Progenitor cell of endocrine pancreas (in vitro differentiated cells): ENCODE results near the gene RSRC1. TPM values are rescaled to one million over a fixed set of nuclear protein-coding genes. Genes with fewer than 3 reads are reported as not detected.

Source experiments
- DNase-seq: peaks from one replicate; pipeline ENCODE4 v3.0.0; 2021; ENCODE audit warnings: low spot score; ENCODE audit not compliant: unreplicated experiment
- H3K27ac Mint-ChIP-seq: 2 replicates; pipeline ENCODE4 v1.8.0; 2021; ENCODE audit warnings: mild to moderate bottlenecking, moderate library complexity, mixed read lengths
- H3K27me3 Mint-ChIP-seq: 2 replicates; pipeline ENCODE4 v1.8.0; 2021; ENCODE audit warnings: mixed read lengths
- H3K36me3 Mint-ChIP-seq: 2 replicates; pipeline ENCODE4 v1.8.0; 2022; ENCODE audit warnings: mixed read lengths; ENCODE audit not compliant: insufficient read depth
- H3K4me1 Mint-ChIP-seq: 2 replicates; pipeline ENCODE4 v1.8.0; 2021; ENCODE audit warnings: low read depth, mixed read lengths
- H3K4me3 Mint-ChIP-seq: 2 replicates; pipeline ENCODE4 v1.8.0; 2021; ENCODE audit warnings: low read depth, mild to moderate bottlenecking, moderate library complexity, mixed read lengths
- H3K9me3 Mint-ChIP-seq: 2 replicates; pipeline ENCODE4 v1.8.0; 2021; ENCODE audit warnings: low read depth, mixed read lengths
- CTCF ChIP-seq: fragments of 200-600 bp; sonication (generic); IDR thresholded peaks from one replicate; pipeline ENCODE4 v1.5.0; 2021; ENCODE audit warnings: antibody characterized with exemption, mild to moderate bottlenecking; ENCODE audit not compliant: unreplicated experiment
- total RNA-seq: library from RNA; stranded (reverse); gene quantifications from 2 replicates; pipeline ENCODE4 v1.2.1, GENCODE V29; 2021

The RSRC1 gene
- total RNA-seq, 1 donor from 2014 or later: 50.6 TPM

DNA sequence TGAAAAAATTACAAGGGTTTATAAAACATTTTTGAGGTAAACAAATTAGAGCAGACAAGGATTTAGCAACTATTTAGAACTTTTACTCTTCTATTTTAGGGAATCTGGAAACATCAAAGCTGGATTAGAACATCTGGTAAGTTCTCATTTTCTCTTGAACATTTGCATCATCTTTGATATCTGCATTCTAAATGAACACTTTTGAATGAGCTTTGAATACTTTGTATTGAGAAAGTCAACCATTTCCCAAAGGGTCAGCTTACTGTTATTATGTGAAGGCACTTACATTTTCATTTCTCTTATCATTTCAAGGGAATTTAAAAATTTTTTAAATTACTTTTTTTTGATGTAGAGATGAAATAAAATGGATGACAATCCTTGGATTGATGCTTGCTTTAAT lies 188.1 kb downstream of the RSRC1 start:
- Mint-ChIP-seq H3K4me3 (no peak overlapping the region), H3K27me3 (no peaks in the 10 kb centered on the region), H3K9me3 (no peaks in the 10 kb centered on the region), H3K36me3 (no peaks in the 10 kb centered on the region), H3K4me1 (no peaks in the 10 kb centered on the region), H3K27ac (no peak overlapping the region)
- DNase-seq: no peak
- TF ChIP-seq CTCF: no peak

DNA sequence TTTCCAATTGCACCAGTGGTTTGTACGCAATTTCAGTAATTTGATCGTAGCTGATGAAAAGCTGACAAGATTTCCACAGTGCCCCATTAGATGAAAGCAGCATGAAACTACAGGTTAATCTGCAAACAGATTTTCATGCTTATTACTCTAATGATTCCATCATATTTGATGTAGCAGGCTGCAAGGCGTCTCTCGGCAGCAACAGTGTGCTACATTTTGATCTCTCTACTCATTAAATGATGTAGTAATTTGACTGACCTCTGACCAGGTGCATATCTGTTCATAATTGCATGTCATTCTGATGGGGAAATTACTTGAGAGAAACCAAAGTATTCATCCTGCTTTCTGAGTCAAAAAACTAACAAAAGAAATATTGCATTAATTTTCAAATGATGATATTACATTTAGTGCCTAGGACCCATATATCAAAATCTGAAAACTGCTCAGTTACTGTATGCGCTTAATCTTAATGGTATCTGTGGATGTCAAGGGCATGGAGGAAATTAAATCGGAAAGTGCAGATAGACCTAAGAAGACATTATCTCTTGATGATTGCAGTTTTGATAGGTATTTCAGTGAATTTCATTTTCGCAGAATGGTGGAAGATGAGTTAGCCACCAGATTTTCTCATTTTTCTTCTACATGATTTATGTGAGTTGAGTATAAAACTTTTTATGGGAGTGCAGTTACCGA lies 198.5 kb downstream of the RSRC1 start:
- no peaks in the 10 kb centered on the region for H3K27me3 Mint-ChIP-seq
- DNase-seq: no peak
- H3K9me3 Mint-ChIP-seq: no peaks in the 10 kb centered on the region
- no peak for TF ChIP-seq CTCF
- no peak overlapping the region for H3K4me3 Mint-ChIP-seq
- H3K4me1 Mint-ChIP-seq: no peaks in the 10 kb centered on the region
- H3K27ac Mint-ChIP-seq: no peak overlapping the region
- H3K36me3 Mint-ChIP-seq: no peaks in the 10 kb centered on the region

GRCh38 chr3:158312560-158313141 lies 202.8 kb downstream of the RSRC1 start:
- H3K9me3 Mint-ChIP-seq: no peaks in the 10 kb centered on the region
- no peaks in the 10 kb centered on the region for H3K27me3 Mint-ChIP-seq
- no peaks in the 10 kb centered on the region for H3K36me3 Mint-ChIP-seq
- no peak overlapping the region for H3K27ac Mint-ChIP-seq
- no peak for DNase-seq
- TF ChIP-seq CTCF: no peak
- H3K4me1 Mint-ChIP-seq: no peaks in the 10 kb centered on the region
- H3K4me3 Mint-ChIP-seq: no peak overlapping the region

DNA sequence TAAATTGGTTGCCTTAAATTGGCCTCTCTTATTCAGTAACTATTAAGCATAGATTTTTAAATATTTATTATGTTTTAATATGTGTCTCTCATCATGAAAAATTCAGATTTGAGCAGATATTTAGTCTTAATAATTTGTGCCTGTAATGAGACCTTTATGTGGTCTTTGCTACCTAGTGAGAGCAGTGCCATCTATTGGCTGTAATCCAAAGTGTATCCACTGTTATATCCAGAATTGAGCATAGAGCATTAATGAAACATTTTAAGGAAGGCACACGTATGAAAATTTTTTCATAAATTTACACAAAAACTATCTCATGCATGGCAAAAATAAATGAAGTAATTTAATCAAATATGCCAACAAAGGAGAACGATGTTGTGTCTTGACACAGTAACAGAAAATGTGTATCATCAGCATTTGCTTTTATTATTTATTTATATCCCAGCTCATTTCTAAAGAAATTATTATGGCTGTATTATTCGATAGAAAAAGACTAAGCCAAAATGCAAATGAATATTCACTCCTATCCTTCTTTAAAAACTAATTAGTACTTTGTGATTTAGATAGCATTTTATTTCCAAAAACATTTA lies 203.5 kb downstream of the RSRC1 start:
- H3K4me3 Mint-ChIP-seq: no peak overlapping the region
- DNase-seq: no peak

More for the DNA sequence above, 203.5 kb downstream of the RSRC1 start:
- Mint-ChIP-seq H3K27me3 (no peaks in the 10 kb centered on the region), H3K27ac (no peak overlapping the region), H3K4me1 (no peaks in the 10 kb centered on the region), H3K36me3 (no peaks in the 10 kb centered on the region), H3K9me3 (no peaks in the 10 kb centered on the region)
- TF ChIP-seq CTCF: peak; percentile 80
